GM21619 (cell line): ENCODE data around the gene NBPF1.
"Not testable (repeated sequence)": the region's sequence is repeated elsewhere in the genome, so short reads cannot be mapped to it uniquely, and the experiment has no call there.

Source experiments
- ATAC-seq: cut with Tn5 transposase; IDR thresholded peaks from one replicate; pipeline ENCODE4 v1.9.1; 2021; ENCODE audit not compliant: unreplicated experiment

Gene NBPF1

GRCh38 chr1:16642025-16642966, 28.9 kb upstream of the NBPF1 start:
- not testable (repeated sequence) for ATAC-seq

GRCh38 chr1:16641159-16641975, 28.0 kb upstream of the NBPF1 start:
- ATAC-seq: not testable (repeated sequence)

- not testable (repeated sequence) for ATAC-seq
Measured at GRCh38 chr1:16639091-16640031, 26.0 kb upstream of the NBPF1 start.

DNA sequence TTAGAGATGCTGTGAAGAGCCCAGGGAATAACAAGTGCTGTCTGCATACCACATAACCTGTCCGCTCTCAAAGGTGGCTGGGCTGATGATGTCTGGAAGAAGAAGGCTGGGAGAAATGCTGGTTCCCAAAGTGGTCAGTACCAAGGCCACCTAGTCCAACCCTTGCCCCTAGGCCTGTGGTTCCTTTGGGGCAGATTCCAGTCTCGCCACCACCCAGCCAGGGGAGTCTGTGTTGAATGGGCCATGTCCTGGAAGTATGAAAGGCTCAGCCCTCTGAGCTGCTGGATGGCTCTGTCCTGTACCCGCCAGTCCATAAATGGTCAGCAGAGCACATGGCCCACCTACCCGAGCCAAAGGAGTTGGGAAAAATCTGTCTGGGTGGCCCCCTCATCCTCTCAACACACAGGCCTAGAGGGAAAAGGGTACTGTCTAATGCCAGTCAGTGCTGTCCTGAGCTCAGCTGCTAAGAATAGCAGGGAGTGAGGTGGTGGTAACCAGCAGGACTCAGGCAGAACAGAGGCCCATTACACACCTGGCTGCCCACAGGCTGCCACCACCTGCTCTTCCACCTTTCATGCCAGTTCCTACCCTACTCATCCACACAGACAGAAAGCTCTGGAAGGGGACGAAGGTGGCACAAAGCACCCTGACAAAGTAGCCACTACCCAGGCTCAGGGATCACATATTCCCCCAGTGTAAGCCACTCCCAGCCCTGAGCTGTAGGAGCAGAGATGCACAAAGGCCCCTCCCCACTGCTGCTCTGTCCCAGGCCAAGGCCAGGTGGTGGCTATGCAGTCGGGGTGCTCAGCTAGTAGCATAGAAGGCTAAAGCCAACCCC, 24.8 kb upstream of the NBPF1 start:
- ATAC-seq: not testable (repeated sequence)

- not testable (repeated sequence) for ATAC-seq
Measured at GRCh38 chr1:16636551-16637195, 23.3 kb upstream of the NBPF1 start.

DNA sequence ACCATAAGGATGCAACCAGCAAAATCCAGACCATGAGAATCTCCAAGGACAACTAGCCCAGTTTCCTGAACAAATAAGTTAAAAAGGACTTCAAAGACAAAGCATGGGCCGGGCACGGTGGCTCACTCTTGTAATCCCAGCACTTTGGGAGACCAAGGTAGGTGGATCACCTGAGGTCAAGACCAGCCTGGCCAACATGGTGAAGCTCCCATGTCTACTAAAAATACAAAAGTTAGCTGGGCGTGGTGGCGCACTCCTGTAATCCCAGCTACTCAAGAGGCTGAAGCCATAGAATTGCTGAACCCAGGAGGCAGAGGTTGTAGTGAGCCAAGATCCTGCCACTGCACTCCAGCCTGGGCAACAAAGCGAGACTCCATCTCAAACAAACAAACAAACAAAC, 22.6 kb upstream of the NBPF1 start:
- not testable (repeated sequence) for ATAC-seq

DNA sequence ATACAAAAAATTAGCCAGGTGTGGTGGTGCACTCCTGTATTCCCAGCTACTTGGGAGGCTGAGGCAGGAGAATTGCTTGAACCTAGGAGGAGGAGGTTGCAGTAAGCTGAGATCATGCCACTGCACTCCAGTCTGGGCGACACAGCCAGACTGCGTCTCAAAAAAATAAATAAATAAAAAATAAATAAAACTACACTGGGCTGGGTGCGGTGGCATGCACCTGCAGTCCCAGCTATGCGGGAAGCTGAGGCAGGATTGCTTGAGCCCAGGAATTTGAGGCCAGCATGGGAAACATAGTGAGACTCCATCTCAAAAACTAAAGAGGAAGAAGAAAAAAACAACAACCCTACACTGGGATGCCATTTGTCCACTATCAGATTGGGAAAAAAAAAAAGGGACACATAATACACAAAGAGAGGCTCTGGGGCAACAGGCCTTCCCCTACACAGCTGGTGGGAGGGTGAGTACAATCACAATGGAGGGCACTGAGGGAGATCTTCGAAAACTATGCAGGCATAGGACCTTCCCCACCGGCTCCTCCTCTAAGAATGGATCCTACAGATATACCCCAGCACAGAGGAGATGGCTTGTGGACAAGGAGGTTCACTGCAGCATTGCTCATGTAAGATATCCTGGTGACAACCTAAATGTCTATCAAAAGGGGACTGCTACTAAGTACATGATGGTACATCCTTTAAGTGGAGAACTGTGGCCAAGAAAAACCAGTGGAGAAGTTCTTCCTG, 20.3 kb upstream of the NBPF1 start:
- ATAC-seq: not testable (repeated sequence)

DNA sequence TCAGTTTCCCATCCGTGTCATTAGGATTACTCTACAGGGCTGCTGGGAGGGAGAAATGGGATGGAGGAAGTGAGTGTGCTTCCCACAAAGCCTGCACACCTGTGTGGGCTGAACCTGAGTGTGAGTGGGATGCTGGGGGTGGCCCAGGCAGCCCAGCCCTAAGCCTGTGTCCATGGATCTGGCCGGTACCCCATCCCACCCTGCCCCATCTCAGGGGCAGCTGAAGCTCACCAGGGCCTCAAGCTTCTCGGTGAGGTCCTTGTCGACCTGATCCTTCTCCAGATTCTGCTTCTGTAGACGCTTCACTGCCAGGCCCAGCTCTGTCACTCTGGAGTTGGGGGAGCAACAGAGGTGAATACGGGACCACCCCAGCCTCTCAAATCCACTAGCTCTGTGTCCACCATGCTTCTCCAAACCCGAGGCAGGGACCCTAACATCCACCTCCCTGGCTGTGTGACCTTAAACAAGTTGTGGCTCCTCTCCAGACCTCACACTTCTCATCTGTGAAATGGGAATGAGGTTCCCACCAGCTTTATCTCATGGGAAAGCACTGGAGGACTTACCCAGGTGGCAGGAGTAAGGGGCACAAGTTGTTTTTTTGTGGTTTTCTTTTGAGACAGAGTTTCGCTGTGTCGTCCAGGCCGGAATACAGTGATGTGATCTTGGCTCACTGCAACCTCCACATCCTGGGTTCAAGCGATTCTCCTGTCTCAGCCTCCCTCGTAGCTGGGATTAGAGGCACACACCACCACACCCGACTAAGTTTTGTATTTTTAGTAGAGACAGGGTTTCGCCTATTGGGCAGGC, 18.9 kb upstream of the NBPF1 start:
- not testable (repeated sequence) for ATAC-seq

GRCh38 chr1:16631248-16632043, 18.1 kb upstream of the NBPF1 start:
- no peak for ATAC-seq

- ATAC-seq: no peak
Measured at GRCh38 chr1:16630661-16631247, 17.4 kb upstream of the NBPF1 start.

GRCh38 chr1:16629916-16630530, 16.7 kb upstream of the NBPF1 start:
- not testable (repeated sequence) for ATAC-seq

- ATAC-seq: no peak
Measured at GRCh38 chr1:16628361-16629111, 15.2 kb upstream of the NBPF1 start.

DNA sequence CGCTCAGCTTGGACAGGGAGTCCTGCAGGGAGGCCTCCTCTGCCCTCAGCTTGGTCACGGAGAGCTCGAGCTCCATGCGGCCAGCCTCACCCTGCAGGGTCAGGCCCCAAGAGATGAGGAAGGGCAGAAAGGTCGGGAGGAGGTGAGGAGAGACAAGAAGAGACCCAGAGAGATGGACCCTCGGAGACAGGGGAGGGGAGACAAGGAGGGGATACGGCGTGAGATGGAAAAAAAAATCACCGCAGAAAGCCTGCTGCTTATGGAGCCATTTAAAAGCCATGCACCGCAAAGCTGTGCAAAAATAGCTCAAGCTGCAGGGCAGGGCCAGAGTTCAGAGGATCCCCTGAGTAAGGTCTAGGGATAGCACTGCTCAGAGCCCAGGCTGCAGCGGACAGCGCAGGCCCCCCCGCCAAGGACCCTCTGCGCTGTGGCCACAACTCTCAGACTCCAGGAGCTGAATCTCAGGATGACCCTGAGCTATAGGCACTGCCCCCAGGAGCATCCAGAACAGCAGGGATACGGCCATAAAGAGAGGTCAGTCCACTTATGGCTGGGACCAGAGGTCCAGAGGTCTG, 13.1 kb upstream of the NBPF1 start:
- ATAC-seq: not testable (repeated sequence)

- no peak for ATAC-seq
Measured at GRCh38 chr1:16625497-16626408, 12.4 kb upstream of the NBPF1 start.
